ENCODE data around the gene PHOX2B.

The PHOX2B gene

GRCh38 chr4:41748571-41749475 lies at the start of gene PHOX2B:
Gene PHOX2B, minus strand, starts transcription at chr4:41748725. Its CDS starts 115 bp downstream, at chr4:41748610.
- no peak for DNase-seq

- DNase-seq = no peak
Measured at GRCh38 chr4:41797260-41797659, 48.7 kb upstream of the PHOX2B start.

- DNase-seq = no peak
Measured at GRCh38 chr4:41796545-41797210, 48.2 kb upstream of the PHOX2B start.

DNA sequence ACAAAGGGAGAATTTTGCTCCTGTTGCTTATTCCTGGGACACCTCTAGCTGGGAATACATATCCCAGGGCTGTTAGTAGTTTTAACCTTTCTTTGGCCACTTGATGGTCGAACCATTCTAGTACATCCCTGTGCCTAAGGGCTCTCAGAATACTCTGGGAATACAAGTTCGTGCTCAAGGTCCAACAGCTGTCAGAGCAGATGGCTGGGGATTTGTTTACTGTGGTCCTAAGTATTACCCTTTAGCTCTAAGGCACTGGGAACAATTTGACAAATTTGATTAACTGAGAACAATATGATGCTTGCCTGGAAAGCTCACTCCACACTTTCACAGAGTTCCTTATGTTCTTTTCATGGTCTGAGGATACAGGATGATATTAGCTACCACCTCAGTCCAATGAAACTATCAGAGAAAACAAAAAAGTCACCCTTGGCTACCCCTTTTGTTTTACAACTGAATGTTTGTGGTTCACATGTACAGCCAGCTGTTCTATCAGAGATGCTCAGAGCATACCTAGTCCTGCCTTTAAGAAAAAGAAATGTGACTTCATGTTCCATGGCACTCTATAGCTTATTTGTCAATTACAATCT lies 47.4 kb upstream of the PHOX2B start:
- DNase-seq = no peak

DNA sequence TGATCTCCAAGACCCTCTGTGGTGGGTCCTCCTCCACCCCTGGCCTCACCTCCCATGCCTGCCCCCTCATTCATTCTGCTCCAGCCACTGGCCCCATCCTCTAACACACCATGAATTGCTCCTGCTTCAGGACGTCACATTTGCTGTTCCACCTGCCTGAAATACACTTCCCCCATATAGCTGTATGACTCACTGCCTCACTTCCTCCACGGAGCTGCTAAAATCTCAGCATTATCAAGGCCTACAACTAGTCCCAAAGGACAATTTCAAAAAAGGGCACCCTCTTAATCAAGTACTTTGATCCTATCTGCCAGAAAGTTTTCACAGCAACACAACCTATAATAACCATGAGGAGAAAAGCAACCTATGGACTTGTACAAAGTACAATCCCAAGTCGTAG lies 43.6 kb upstream of the PHOX2B start:
- DNase-seq = no peak

GRCh38 chr4:41791557-41791956 lies 43.0 kb upstream of the PHOX2B start:
- DNase-seq = no peak

DNA sequence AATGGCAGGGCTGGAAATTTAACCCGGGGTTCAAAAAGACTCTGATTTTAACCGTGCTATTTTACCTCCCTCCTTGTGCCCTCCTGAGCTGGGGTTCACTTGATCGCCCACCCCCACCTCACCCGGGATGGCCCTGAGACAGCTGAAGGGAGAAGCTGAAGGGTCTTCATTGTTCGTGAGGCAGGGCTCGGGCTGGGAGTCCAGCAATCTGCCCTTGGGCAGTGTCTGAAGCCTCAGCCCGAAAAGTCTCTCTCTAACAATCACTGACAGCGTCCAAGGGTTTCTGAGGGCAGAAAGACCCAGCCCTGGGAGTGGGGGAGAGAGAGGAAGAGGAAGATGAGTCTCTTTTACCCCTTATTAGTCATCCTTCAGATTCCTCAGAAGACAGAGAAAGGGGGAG lies 39.4 kb upstream of the PHOX2B start:
- DNase-seq = no peak

DNA sequence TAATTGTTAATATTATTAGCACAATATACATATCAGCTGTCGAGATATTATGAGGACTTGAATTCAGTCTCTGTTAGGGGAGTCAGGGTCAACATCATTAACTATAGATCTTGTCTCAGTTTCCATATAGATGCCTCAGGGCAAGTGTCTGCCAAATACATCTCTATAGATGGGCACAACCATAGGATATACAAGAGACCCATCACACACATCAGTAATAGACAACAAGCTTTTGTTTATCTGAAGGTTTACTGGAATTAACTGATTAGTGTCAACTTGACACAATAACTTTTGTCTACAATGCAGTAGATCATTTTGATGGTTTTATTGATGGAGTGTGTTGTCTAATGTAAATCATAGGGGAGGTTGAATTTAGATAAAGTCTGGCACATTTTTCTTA lies 37.1 kb upstream of the PHOX2B start:
- DNase-seq = no peak

- no peak for DNase-seq
Measured at GRCh38 chr4:41784191-41784979, 35.9 kb upstream of the PHOX2B start.

- DNase-seq = no peak
Measured at GRCh38 chr4:41776466-41776865, 27.9 kb upstream of the PHOX2B start.

- DNase-seq = no peak
Measured at GRCh38 chr4:41763729-41764128, 15.2 kb upstream of the PHOX2B start.

- DNase-seq = no peak
Measured at GRCh38 chr4:41758884-41759283, 10.4 kb upstream of the PHOX2B start.

DNA sequence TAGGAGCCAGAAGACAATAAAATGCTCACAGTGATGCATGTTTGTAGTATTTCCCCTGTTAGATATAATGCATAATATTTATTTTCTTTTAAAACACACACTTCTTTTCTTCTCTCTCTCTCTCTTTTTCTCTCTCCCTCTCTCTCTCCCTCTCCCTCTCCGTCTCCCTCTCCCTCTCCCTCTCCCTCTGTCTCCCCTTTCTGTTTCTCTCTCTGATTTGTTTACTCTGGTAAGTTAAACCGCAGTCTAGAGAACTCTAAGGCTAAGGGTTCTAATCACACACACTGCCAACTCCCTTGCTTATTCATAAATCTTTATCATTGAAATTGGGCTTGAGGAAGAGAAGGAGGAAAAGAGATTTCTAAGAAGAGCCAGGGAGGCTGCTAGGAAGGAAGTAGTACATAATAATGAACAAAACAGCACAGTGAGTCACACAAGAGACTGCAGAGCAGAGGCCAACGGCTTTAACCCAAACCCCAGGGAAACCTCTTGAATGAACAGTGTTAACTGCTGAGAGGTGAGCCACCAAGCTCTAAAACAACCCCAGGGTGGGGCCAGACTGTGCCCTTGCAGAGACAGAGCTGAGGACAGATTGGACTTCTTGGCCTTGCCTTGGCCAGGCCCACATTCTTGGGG lies 9.1 kb upstream of the PHOX2B start:
- no peak for DNase-seq

DNA sequence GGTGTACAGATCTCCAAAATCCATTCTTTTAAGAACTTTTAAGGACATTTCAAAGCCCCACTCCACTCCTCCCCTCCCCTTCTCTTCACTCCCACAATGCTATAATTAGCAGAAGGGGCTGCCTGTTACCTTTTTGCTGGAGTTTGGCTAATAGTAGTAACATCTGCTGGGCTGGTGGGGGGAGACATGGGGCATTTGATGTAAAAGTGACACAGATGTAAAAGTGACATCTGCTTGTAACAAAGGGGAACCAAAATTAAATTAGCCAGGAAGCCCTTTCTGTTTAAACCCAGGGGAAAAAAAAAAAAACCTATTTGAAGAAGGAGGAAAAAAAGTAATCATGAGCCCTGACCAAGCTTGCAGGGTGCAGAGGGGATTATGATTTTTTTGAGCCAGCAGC lies 5.4 kb upstream of the PHOX2B start:
- no peak for DNase-seq

DNA sequence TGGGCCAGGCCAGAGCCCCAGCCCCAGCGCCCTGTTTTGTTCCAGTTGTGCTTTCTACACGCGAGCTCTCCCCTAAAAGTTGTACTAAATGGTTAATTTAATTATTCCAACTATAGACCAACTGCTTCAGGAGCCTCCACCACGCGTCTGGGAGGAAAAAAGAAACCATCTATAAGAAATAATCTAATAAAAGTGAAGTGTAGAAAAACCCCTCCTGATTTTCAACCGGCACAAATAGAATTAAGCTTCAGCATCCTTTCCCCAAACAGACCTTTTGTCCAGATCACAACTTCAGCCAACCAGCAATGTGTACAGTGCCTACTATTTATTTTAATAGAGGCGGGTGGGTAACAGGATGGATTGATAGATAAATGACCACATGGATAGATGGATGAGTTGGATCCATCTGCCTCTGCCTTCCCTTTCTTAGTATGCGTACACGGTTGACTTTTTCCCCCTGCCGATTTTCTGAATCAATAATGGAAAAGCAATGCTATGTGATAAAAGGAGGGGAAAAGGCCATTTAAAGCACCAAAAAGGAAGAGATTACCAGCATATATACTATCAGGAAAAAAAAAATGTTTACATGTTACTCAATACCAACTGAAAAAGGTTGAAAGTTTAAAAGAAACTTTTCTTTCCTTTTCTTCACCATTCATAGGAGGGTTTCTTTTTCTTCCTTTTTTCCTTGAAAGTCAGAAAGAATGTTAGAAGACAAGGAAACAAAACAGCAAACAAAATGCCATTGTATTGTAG lies 3.7 kb upstream of the PHOX2B start:
- DNase-seq = no peak

GRCh38 chr4:41751449-41752061 lies 3.0 kb upstream of the PHOX2B start:
- DNase-seq = no peak

GRCh38 chr4:41750626-41751448 lies 2.3 kb upstream of the PHOX2B start:
- DNase-seq = no peak

GRCh38 chr4:41750121-41750625 lies 1.6 kb upstream of the PHOX2B start:
- DNase-seq = no peak

DNA sequence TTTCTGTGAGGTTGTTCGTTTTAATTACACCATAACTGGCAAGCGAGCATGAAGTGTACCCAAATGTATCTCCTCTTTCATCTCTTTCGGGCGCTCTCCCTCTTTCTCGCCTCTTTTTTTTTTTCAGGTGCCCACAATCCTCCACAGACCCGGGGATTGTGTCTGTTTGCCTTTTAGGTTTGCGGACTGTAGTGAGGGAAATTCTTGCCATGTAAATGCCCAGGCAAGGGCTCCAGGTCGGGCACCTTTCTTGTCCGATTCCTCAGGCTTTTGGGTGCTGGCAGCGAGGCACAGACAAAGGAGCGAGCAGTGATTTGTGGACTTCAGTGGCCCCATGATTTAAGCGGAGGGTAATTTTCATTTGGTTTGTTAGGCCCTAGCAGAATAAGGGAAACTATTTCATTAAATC lies 1.1 kb upstream of the PHOX2B start:
- no peak for DNase-seq

DNA sequence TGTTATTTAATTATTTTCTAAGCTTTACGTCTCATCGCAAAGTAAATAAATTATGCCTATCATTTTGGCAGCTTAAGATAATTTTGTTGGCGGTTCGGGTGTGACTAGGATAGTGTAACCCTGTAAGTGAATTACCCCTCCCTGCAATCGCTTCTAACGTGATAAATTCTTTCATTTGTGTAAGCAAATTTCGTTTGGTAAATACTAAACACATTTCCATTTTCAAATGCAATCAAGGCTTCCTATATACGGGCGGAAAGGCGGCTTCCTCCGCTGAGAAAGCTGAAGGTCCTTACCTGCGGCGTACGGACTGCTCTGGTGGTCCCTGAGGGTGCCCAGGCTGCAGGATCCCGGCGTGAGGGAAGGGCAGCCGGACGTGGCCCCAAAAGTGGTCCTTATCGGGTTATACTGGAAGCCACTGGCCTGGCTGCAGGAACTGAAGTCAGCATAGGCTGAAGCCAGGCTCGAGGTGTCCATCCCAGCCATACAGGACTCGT lies 403 bp downstream of the PHOX2B start:
- DNase-seq = no peak

Data from NCI-H446 (cell line).